GM12892 (cell line): ENCODE measurements around the gene NUAK1.

Experiments used
- POLR2A ChIP-seq: IDR thresholded peaks from 2 replicates; pipeline ENCODE4 v1.6.1; 2011; ENCODE audit warnings: low read depth, low read length, control low read depth
- TAF1 ChIP-seq: IDR thresholded peaks from 2 replicates; pipeline ENCODE4 v1.6.1; 2011; ENCODE audit warnings: low read depth, mild to moderate bottlenecking, control low read depth, low read length, borderline replicate concordance

DNA sequence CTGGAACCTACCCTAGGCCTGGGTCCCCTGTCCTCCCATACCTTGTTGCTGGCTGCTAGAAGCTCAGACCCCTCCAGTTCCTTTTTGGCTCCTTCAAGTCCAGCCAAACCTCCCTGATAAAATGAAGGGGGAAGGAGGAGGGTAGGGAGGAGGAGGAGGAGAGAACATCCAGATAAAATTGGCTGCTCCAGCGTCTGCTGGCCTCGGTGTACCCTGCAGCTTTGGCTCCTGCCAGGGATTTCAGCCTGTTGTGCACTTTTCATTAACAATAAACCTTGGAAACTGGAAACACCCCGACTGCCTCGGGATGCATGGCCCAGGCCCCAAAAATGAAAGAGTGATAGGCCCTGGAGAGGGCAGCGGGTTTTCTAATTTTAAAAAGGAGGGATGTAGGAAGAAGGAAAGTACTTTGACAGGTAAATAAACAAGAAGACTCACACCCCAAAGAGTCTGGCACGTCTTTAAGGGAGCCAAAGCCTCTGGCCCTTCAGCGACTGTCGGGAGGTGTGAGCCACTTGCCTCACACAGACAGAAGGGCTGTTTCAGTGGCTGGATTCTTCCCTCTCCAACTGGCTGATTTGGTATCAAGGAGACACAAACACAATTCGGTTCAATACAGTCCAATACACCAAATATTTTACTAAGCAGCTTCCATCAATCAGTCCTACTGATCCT, 49.8 kb downstream of the NUAK1 start:
- TF ChIP-seq TAF1 (no peak), POLR2A (no peak)
